Skeletal muscle tissue (tissue), 4 donors: ENCODE results near the gene UBAC2. TPM values are rescaled to one million over a fixed set of nuclear protein-coding genes. Genes with fewer than 3 reads are reported as not detected.

Source experiments
- H3K27ac ChIP-seq: one replicate; pipeline ENCODE4 v1.7.0; 2013; ENCODE audit warnings: mild to moderate bottlenecking, low read depth, low read length, inconsistent platforms
- H3K27me3 ChIP-seq, 3 donors: one replicate each; pipeline ENCODE4 v1.7.0; 2013; ENCODE audit warnings: low read length in 3 of 3; ENCODE audit not compliant: control insufficient read depth in 3 of 3, insufficient read depth in 3 of 3
- H3K36me3 ChIP-seq, 3 donors: one replicate each; pipeline ENCODE4 v1.7.0; 2013; ENCODE audit warnings: low read length in 3 of 3; ENCODE audit not compliant: control insufficient read depth in 3 of 3, insufficient read depth in 3 of 3
- H3K4me1 ChIP-seq, 3 donors: one replicate each; pipeline ENCODE4 v1.7.0; 2013; ENCODE audit warnings: low read length in 3 of 3, mild to moderate bottlenecking in 3 of 3; ENCODE audit not compliant: control insufficient read depth in 3 of 3, insufficient read depth in 3 of 3
- H3K4me3 ChIP-seq, 3 donors: one replicate each; pipeline ENCODE4 v1.7.0; 2013; ENCODE audit warnings: low read length in 3 of 3
- H3K9ac ChIP-seq, 3 donors: one replicate each; pipeline ENCODE4 v1.7.0; 2013; ENCODE audit warnings: low read length in 3 of 3, mild to moderate bottlenecking in 3 of 3, moderate library complexity in 2 of 3, low read depth in 1 of 3
- H3K9me3 ChIP-seq, 3 donors: one replicate each; pipeline ENCODE4 v1.7.0; 2013; ENCODE audit warnings: low read length in 3 of 3; ENCODE audit not compliant: control insufficient read depth in 3 of 3
- total RNA-seq: library from RNA; depleted of rRNA; stranded (reverse); fragments of >200 nt; gene quantifications from one replicate; pipeline ENCODE4 v1.2.3, GENCODE V29; 2014
- donor health status: Osteomylitis.

The UBAC2 gene
- total RNA-seq, 1 donor from 2014 or later: 100 TPM

GRCh38 chr13:99312493-99312883 lies 111.8 kb downstream of the UBAC2 start:
- Histone ChIP-seq H3K9ac (no peak overlapping the region), H3K27ac (peak overlapping the region; percentile 50)

GRCh38 chr13:99313501-99313900 lies 112.8 kb downstream of the UBAC2 start:
- peaks cover 0 to 3% (median 0%) of the 10 kb centered on the region in 3 donors for H3K36me3 ChIP-seq
- H3K9ac ChIP-seq: no peak overlapping the region
- H3K27ac ChIP-seq: peak overlapping the region; percentile 50
- H3K4me1 ChIP-seq: peaks cover 8 to 20% (median 12%) of the 10 kb centered on the region in 3 donors
- no peaks in the 10 kb centered on the region for H3K27me3 ChIP-seq
- no peaks in the 10 kb centered on the region for H3K9me3 ChIP-seq
- no peak overlapping the region for H3K4me3 ChIP-seq

More at GRCh38 chr13:99312493-99312883, 111.8 kb downstream of the UBAC2 start:
- H3K4me3 ChIP-seq: no peak overlapping the region
- H3K4me1 ChIP-seq: peaks cover 8 to 20% (median 13%) of the 10 kb centered on the region in 3 donors
- H3K9me3 ChIP-seq: no peaks in the 10 kb centered on the region
- no peaks in the 10 kb centered on the region for H3K27me3 ChIP-seq
- H3K36me3 ChIP-seq: peaks cover 0 to 3% (median 0%) of the 10 kb centered on the region in 3 donors

- no peak overlapping the region for H3K4me3 ChIP-seq
- peaks cover 8 to 20% (median 12%) of the 10 kb centered on the region in 3 donors for H3K4me1 ChIP-seq
- peaks cover 0 to 3% (median 0%) of the 10 kb centered on the region in 3 donors for H3K36me3 ChIP-seq
- no peak overlapping the region for H3K27ac ChIP-seq
- H3K9ac ChIP-seq: no peak overlapping the region
- no peaks in the 10 kb centered on the region for H3K9me3 ChIP-seq
- H3K27me3 ChIP-seq: no peaks in the 10 kb centered on the region
Measured at GRCh38 chr13:99313941-99314340, 113.3 kb downstream of the UBAC2 start.

GRCh38 chr13:99314640-99315176 lies 114.1 kb downstream of the UBAC2 start:
- Histone ChIP-seq H3K27ac (peak overlapping the region; percentile 0), H3K9me3 (no peaks in the 10 kb centered on the region), H3K36me3 (peaks cover 0 to 3% (median 3%) of the 10 kb centered on the region in 3 donors), H3K27me3 (no peaks in the 10 kb centered on the region), H3K4me1 (peaks cover 8 to 20% (median 12%) of the 10 kb centered on the region in 3 donors), H3K9ac (no peak overlapping the region), H3K4me3 (no peak overlapping the region)

GRCh38 chr13:99315186-99315585 lies 114.5 kb downstream of the UBAC2 start:
- peaks cover 0 to 3% (median 3%) of the 10 kb centered on the region in 3 donors for H3K36me3 ChIP-seq
- peaks cover 8 to 20% (median 12%) of the 10 kb centered on the region in 3 donors for H3K4me1 ChIP-seq
- H3K4me3 ChIP-seq: no peak overlapping the region
- H3K9me3 ChIP-seq: no peaks in the 10 kb centered on the region
- no peaks in the 10 kb centered on the region for H3K27me3 ChIP-seq
- H3K27ac ChIP-seq: peak overlapping the region; percentile 0
- no peak overlapping the region for H3K9ac ChIP-seq

GRCh38 chr13:99316224-99316623 lies 115.6 kb downstream of the UBAC2 start:
- H3K27me3 ChIP-seq: no peaks in the 10 kb centered on the region
- peaks cover 0 to 3% (median 3%) of the 10 kb centered on the region in 3 donors for H3K36me3 ChIP-seq
- H3K9me3 ChIP-seq: no peaks in the 10 kb centered on the region
- H3K4me1 ChIP-seq: peaks cover 8 to 17% (median 12%) of the 10 kb centered on the region in 3 donors
- H3K4me3 ChIP-seq: no peak overlapping the region
- no peak overlapping the region for H3K27ac ChIP-seq
- no peak overlapping the region for H3K9ac ChIP-seq

- H3K27ac ChIP-seq: no peak overlapping the region
- H3K4me3 ChIP-seq: no peak overlapping the region
- H3K9ac ChIP-seq: no peak overlapping the region
- peaks cover 0 to 3% (median 3%) of the 10 kb centered on the region in 3 donors for H3K36me3 ChIP-seq
- no peaks in the 10 kb centered on the region for H3K9me3 ChIP-seq
- no peaks in the 10 kb centered on the region for H3K27me3 ChIP-seq
- peaks cover 8 to 17% (median 12%) of the 10 kb centered on the region in 3 donors for H3K4me1 ChIP-seq
Measured at GRCh38 chr13:99316657-99317256, 116.1 kb downstream of the UBAC2 start.

- Histone ChIP-seq H3K9me3 (no peaks in the 10 kb centered on the region), H3K9ac (no peak overlapping the region), H3K36me3 (peaks cover 0 to 3% (median 0%) of the 10 kb centered on the region in 3 donors), H3K27ac (no peak overlapping the region), H3K4me1 (peaks cover 0 to 3% (median 2%) of the 10 kb centered on the region in 3 donors), H3K4me3 (no peak overlapping the region), H3K27me3 (no peaks in the 10 kb centered on the region)
Measured at GRCh38 chr13:99320693-99321481, 120.2 kb downstream of the UBAC2 start.

- Histone ChIP-seq H3K36me3 (peaks cover 0 to 3% (median 0%) of the 10 kb centered on the region in 3 donors), H3K9ac (no peak overlapping the region), H3K9me3 (no peaks in the 10 kb centered on the region), H3K27ac (peak overlapping the region; percentile 42), H3K27me3 (no peaks in the 10 kb centered on the region), H3K4me3 (no peak overlapping the region), H3K4me1 (peaks cover 0 to 3% (median 2%) of the 10 kb centered on the region in 3 donors)
Measured at GRCh38 chr13:99321709-99322108, 121.1 kb downstream of the UBAC2 start.
